ENCODE data around the gene BAZ2B. TPM values are rescaled to one million over a fixed set of nuclear protein-coding genes. Genes with fewer than 3 reads are reported as not detected.

BAZ2B gene
- polyA plus RNA-seq, 1 donor from 2014 or later = 150 TPM

- Histone ChIP-seq H3K27me3 (ENCODE audit: insufficient read depth, low read depth, low read length) (no peaks in the 10 kb centered on the region), H4K20me1 (ENCODE audit: insufficient read depth) (no peaks in the 10 kb centered on the region), H3K9ac (ENCODE audit: low read length) (peak overlapping the region; percentile 46), H3K9me3 (ENCODE audit: low read length) (no peaks in the 10 kb centered on the region), H3K4me3 (ENCODE audit: low read length) (peak overlapping the region; percentile 77), H3K4me2 (ENCODE audit: low read length) (peak overlapping the region; percentile 76), H3K36me3 (ENCODE audit: insufficient read depth, low read length) (no peaks in the 10 kb centered on the region), H3K9me2 (ENCODE audit: insufficient read depth, low read length) (no peaks in the 10 kb centered on the region), H3K79me2 (replicated peaks; ENCODE audit: insufficient read depth, low read length) (peaks cover 78% of the 10 kb centered on the region), H2AFZ (ENCODE audit: low read depth, low read length) (no peak overlapping the region), H3F3A (ENCODE audit: insufficient read depth, low read length, poor library complexity, severe bottlenecking) (peaks cover 4% of the 10 kb centered on the region), H3K27ac (ENCODE audit: low read length) (peak overlapping the region; percentile 95)
- peak; percentile 91 for TF ChIP-seq REST (IDR thresholded peaks at IDR 0.05; ENCODE audit: borderline replicate concordance)
- peak; percentile 28 for TF ChIP-seq RAD21 (conservative IDR thresholded peaks at IDR 0.05)
- no peak for TF ChIP-seq EZH2 (IDR thresholded peaks at IDR 0.05; ENCODE audit: borderline replicate concordance, insufficient read depth, low read length, poor library complexity, severe bottlenecking)
- peak; percentile 98 for TF ChIP-seq POLR2AphosphoS5 (IDR thresholded peaks at IDR 0.05)
- TF ChIP-seq, protein P1, sequence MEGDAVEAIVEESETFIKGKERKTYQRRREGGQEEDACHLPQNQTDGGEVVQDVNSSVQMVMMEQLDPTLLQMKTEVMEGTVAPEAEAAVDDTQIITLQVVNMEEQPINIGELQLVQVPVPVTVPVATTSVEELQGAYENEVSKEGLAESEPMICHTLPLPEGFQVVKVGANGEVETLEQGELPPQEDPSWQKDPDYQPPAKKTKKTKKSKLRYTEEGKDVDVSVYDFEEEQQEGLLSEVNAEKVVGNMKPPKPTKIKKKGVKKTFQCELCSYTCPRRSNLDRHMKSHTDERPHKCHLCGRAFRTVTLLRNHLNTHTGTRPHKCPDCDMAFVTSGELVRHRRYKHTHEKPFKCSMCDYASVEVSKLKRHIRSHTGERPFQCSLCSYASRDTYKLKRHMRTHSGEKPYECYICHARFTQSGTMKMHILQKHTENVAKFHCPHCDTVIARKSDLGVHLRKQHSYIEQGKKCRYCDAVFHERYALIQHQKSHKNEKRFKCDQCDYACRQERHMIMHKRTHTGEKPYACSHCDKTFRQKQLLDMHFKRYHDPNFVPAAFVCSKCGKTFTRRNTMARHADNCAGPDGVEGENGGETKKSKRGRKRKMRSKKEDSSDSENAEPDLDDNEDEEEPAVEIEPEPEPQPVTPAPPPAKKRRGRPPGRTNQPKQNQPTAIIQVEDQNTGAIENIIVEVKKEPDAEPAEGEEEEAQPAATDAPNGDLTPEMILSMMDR (IDR thresholded peaks at IDR 0.05; ENCODE audit: poor library complexity, severe bottlenecking) = no peak
- peak; percentile 99 for TF ChIP-seq EP300 (conservative IDR thresholded peaks at IDR 0.05; ENCODE audit: poor library complexity, severe bottlenecking)
These were observed 6.4 kb downstream of the BAZ2B start for GRCh38 chr2:159609811-159610549.

- Histone ChIP-seq H3K36me3 (ENCODE audit: insufficient read depth, low read length) (no peaks in the 10 kb centered on the region), H3K27me3 (ENCODE audit: insufficient read depth, low read depth, low read length) (no peaks in the 10 kb centered on the region), H4K20me1 (ENCODE audit: insufficient read depth) (no peaks in the 10 kb centered on the region), H3K27ac (ENCODE audit: low read length) (peak overlapping the region; percentile 95), H3F3A (ENCODE audit: insufficient read depth, low read length, poor library complexity, severe bottlenecking) (peaks cover 4% of the 10 kb centered on the region), H3K4me2 (ENCODE audit: low read length) (peak overlapping the region; percentile 40), H3K9me2 (ENCODE audit: insufficient read depth, low read length) (no peaks in the 10 kb centered on the region), H3K79me2 (replicated peaks; ENCODE audit: insufficient read depth, low read length) (peaks cover 78% of the 10 kb centered on the region), H3K9me3 (ENCODE audit: low read length) (no peaks in the 10 kb centered on the region), H3K9ac (ENCODE audit: low read length) (peak overlapping the region; percentile 46), H2AFZ (ENCODE audit: low read depth, low read length) (no peak overlapping the region), H3K4me3 (ENCODE audit: low read length) (peak overlapping the region; percentile 77)
- TF ChIP-seq REST (IDR thresholded peaks at IDR 0.05; ENCODE audit: borderline replicate concordance) (no peak), TAF1 (IDR thresholded peaks at IDR 0.05; ENCODE audit: low read depth) (no peak), EP300 (conservative IDR thresholded peaks at IDR 0.05; ENCODE audit: poor library complexity, severe bottlenecking) (no peak), MXI1 (conservative IDR thresholded peaks at IDR 0.05; ENCODE audit: poor library complexity, severe bottlenecking) (no peak), RAD21 (conservative IDR thresholded peaks at IDR 0.05) (no peak), POLR2AphosphoS5 (IDR thresholded peaks at IDR 0.05) (no peak), SMC3 (conservative IDR thresholded peaks at IDR 0.05; ENCODE audit: poor library complexity) (no peak), EZH2 (IDR thresholded peaks at IDR 0.05; ENCODE audit: borderline replicate concordance, insufficient read depth, low read length, poor library complexity, severe bottlenecking) (no peak)
- TF ChIP-seq, protein P1 (IDR thresholded peaks at IDR 0.05; ENCODE audit: poor library complexity, severe bottlenecking) = no peak
These were observed 7.5 kb downstream of the BAZ2B start for GRCh38 chr2:159608723-159609308.
